Gastroesophageal sphincter (tissue), 4 donors: Measurements from ENCODE around the gene MICAL3. TPM values are rescaled to one million over a fixed set of nuclear protein-coding genes. Genes with fewer than 3 reads are reported as not detected.

Source experiments
- ATAC-seq: fragments of 150-250 bp; one replicate; pipeline ENCODE4 v1.9.1; 2016; ENCODE audit warnings: mild to moderate bottlenecking, moderate library complexity
- H3K27ac ChIP-seq, 4 donors: fragments of 200-600 bp; sonication (generic) in 3 of 4; 1 replicate in 3 of 4; 2 replicates in 1 of 4; pipeline ENCODE4 v1.5.1; 2016 to 2019
- H3K27me3 ChIP-seq: fragments of 200-600 bp; sonication (generic); one replicate; pipeline ENCODE4 v1.5.1; 2019
- H3K36me3 ChIP-seq, 2 donors: fragments of 200-600 bp; sonication (generic); one replicate each; pipeline ENCODE4 v1.5.1; 2019; ENCODE audit warnings: control low read depth in 1 of 2
- H3K4me1 ChIP-seq, 3 donors: fragments of 200-600 bp; sonication (generic); 1 replicate in 2 of 3; 2 replicates in 1 of 3; pipeline ENCODE4 v1.5.1; 2016 to 2019; ENCODE audit warnings: control low read depth in 2 of 3
- H3K4me3 ChIP-seq, 2 donors: fragments of 200-600 bp; sonication (generic); one replicate each; pipeline ENCODE4 v1.5.1; 2019; ENCODE audit warnings: mild to moderate bottlenecking in 1 of 2, moderate library complexity in 1 of 2
- H3K9me3 ChIP-seq, 3 donors: fragments of 200-600 bp; sonication (generic); one replicate each; pipeline ENCODE4 v1.5.1; 2017 to 2019; ENCODE audit warnings: control low read depth in 2 of 3
- CTCF ChIP-seq, 4 experiments: fragments of 200-600 bp in 2 of 4; fragments of 450-650 bp in 2 of 4; sonication (generic) in 1 of 4; IDR thresholded peaks; one replicate each; pipeline ENCODE4 v1.5.1; 2017 to 2019; ENCODE audit warnings: antibody characterized with exemption in 4 of 4, mild to moderate bottlenecking in 2 of 4, moderate library complexity in 2 of 4
- EP300 ChIP-seq: sonication (generic); formaldehyde crosslinking; IDR thresholded peaks from one replicate; pipeline ENCODE4 v1.6.1; 2017; ENCODE audit warnings: antibody characterized with exemption, mild to moderate bottlenecking
- POLR2A ChIP-seq, 2 donors: fragments of 450-650 bp; IDR thresholded peaks; one replicate each; pipeline ENCODE4 v1.6.1; 2017; ENCODE audit warnings: antibody characterized with exemption in 2 of 2, mild to moderate bottlenecking in 2 of 2, moderate library complexity in 1 of 2
- POLR2AphosphoS5 ChIP-seq: sonication (generic); formaldehyde crosslinking; IDR thresholded peaks from one replicate; pipeline ENCODE4 v1.6.1; 2017; ENCODE audit warnings: antibody characterized with exemption
- WGBS, 2 donors: methylation state at CpG; one replicate each; pipeline ENCODE4 v1.1.5; 2018; ENCODE audit warnings: low coverage in 1 of 2; 5-methylcytosine and 5-hydroxymethylcytosine counted together
- total RNA-seq, 4 donors: library from RNA; depleted of rRNA; stranded (reverse); fragments of >200 nt; gene quantifications; one replicate each; pipeline ENCODE4 v1.1.0, GENCODE V29; 2016

MICAL3 gene
- total RNA-seq, 4 donors from 2014 or later, result 37.3 to 120 (median 51.5) TPM

GRCh38 chr22:17914474-17914873 lies 109.9 kb downstream of the MICAL3 start:
- Histone ChIP-seq H3K4me1 (peaks cover 9 to 82% (median 26%) of the 10 kb centered on the region in 3 donors), H3K27ac (peak overlapping the region in 1 of 4 donors; percentile 82), H3K4me3 (no peak overlapping the region), H3K36me3 (no peaks in the 10 kb centered on the region), H3K9me3 (no peaks in the 10 kb centered on the region), H3K27me3 (no peaks in the 10 kb centered on the region)
- no peak for TF ChIP-seq POLR2AphosphoS5
- no peak for TF ChIP-seq EP300
- TF ChIP-seq POLR2A (IDR thresholded peaks at IDR 0.05), result no peak
- TF ChIP-seq CTCF (IDR thresholded peaks at IDR 0.05), result no peak
- 0 to 37% methylated on average over 1 to 3 of the region's 3 CpGs for WGBS, 2 donors
- ATAC-seq, result no peak

GRCh38 chr22:17913801-17914347 lies 110.5 kb downstream of the MICAL3 start:
- WGBS, 2 donors, result 81 to 88% methylated on average over 5 to 7 of the region's 8 CpGs
- no peak for ATAC-seq
- H3K4me3 ChIP-seq, result no peak overlapping the region
- H3K9me3 ChIP-seq, result no peaks in the 10 kb centered on the region
- H3K4me1 ChIP-seq, result peaks cover 9 to 82% (median 25%) of the 10 kb centered on the region in 3 donors
- H3K36me3 ChIP-seq, result no peaks in the 10 kb centered on the region
- H3K27me3 ChIP-seq, result no peaks in the 10 kb centered on the region
- H3K27ac ChIP-seq, result peak overlapping the region in 3 of 4 donors; percentile 27 to 82 (median 55)
- no peak for TF ChIP-seq POLR2AphosphoS5
- no peak for TF ChIP-seq EP300
- no peak for TF ChIP-seq CTCF (IDR thresholded peaks at IDR 0.05)
- TF ChIP-seq POLR2A (IDR thresholded peaks at IDR 0.05), result no peak

- no peaks in the 10 kb centered on the region for H3K9me3 ChIP-seq
- H3K4me3 ChIP-seq, result no peak overlapping the region
- no peak for ATAC-seq
- WGBS, 2 donors, result 57 to 72% methylated on average over 1 to 5 of the region's 12 CpGs
- no peaks in the 10 kb centered on the region for H3K36me3 ChIP-seq
- H3K27me3 ChIP-seq, result no peaks in the 10 kb centered on the region
- peaks cover 9 to 83% (median 25%) of the 10 kb centered on the region in 3 donors for H3K4me1 ChIP-seq
- peak overlapping the region in 3 of 4 donors; percentile 27 to 82 (median 55) for H3K27ac ChIP-seq
- TF ChIP-seq POLR2AphosphoS5 (no peak), CTCF (IDR thresholded peaks at IDR 0.05) (no peak), EP300 (no peak)
Observed at GRCh38 chr22:17912945-17913721, 111.2 kb downstream of the MICAL3 start.

GRCh38 chr22:17911887-17912286 lies 112.5 kb downstream of the MICAL3 start:
- Histone ChIP-seq H3K27me3 (no peaks in the 10 kb centered on the region), H3K4me1 (peaks cover 9 to 85% (median 29%) of the 10 kb centered on the region in 3 donors), H3K4me3 (no peak overlapping the region), H3K27ac (peak overlapping the region; percentile 76 to 84 (median 82)), H3K9me3 (no peaks in the 10 kb centered on the region), H3K36me3 (no peaks in the 10 kb centered on the region)
- no peak for ATAC-seq
- no peak for TF ChIP-seq EP300
- no peak for TF ChIP-seq CTCF (IDR thresholded peaks at IDR 0.05)
- no peak for TF ChIP-seq POLR2AphosphoS5
- TF ChIP-seq POLR2A (IDR thresholded peaks at IDR 0.05), result no peak
- WGBS, 2 donors, result 89 to 94% methylated on average over 4 of the region's 4 CpGs

- no peak for TF ChIP-seq POLR2A (IDR thresholded peaks at IDR 0.05)
- no peak for TF ChIP-seq EP300
- no peak for TF ChIP-seq CTCF (IDR thresholded peaks at IDR 0.05)
- no peak for TF ChIP-seq POLR2AphosphoS5
- no peaks in the 10 kb centered on the region for H3K9me3 ChIP-seq
- peaks cover 9 to 87% (median 29%) of the 10 kb centered on the region in 3 donors for H3K4me1 ChIP-seq
- no peak overlapping the region for H3K4me3 ChIP-seq
- no peaks in the 10 kb centered on the region for H3K27me3 ChIP-seq
- H3K36me3 ChIP-seq, result peaks cover 0 to 4% of the 10 kb centered on the region in 2 donors
- no peak for ATAC-seq
- 53 to 58% methylated on average over 5 of the region's 6 CpGs for WGBS, 2 donors
- peak overlapping the region; percentile 76 to 84 (median 82) for H3K27ac ChIP-seq
Observed at GRCh38 chr22:17911312-17911705, 113.1 kb downstream of the MICAL3 start.
